HEK293 (cell line): ENCODE results near the gene PRUNE1.

ENCODE experiments used
- CTCF ChIA-PET: fragments of 350-600 bp; formaldehyde crosslinking; extraction: SDS; loops from one replicate; lab custom pipeline; 2021; ENCODE audit warnings: antibody characterized with exemption; lab: Yijun Ruan, JAX
- POLR2A ChIA-PET: fragments of 300-600 bp; formaldehyde crosslinking; extraction: SDS; loops from one replicate; lab custom pipeline; 2020; ENCODE audit warnings: antibody characterized with exemption, inconsistent platforms; lab: Yijun Ruan, JAX
- H3K27ac ChIP-seq: fragments of 200-500 bp; sonication (Bioruptor generic); 2 replicates; pipeline ENCODE4 v1.5.1; 2014; ENCODE audit warnings: low read depth, low read length, control low read depth, inconsistent platforms; ENCODE audit errors: extremely low read depth
- H3K36me3 ChIP-seq, 2 experiments: fragments of 200-500 bp in 1 of 2; sonication (Bioruptor generic) in 1 of 2; 1 replicate in 1 of 2; 2 replicates in 1 of 2; pipeline ENCODE4 v1.5.1; 2014 to 2017; ENCODE audit warnings: inconsistent platforms in 2 of 2, low read length in 2 of 2; ENCODE audit not compliant: control insufficient read depth in 2 of 2, insufficient read depth in 1 of 2
- H3K4me1 ChIP-seq: fragments of 200-500 bp; sonication (Bioruptor generic); 2 replicates; pipeline ENCODE4 v1.5.1; 2014; ENCODE audit warnings: mild to moderate bottlenecking, low read length, inconsistent platforms; ENCODE audit not compliant: control insufficient read depth, insufficient read depth
- H3K4me3 ChIP-seq: 2 replicates; pipeline ENCODE4 v1.5.1; 2011; ENCODE audit warnings: low read depth, mild to moderate bottlenecking, control low read depth, low read length, moderate library complexity
- H3K9me3 ChIP-seq: fragments of 200-500 bp; sonication (Bioruptor generic); 2 replicates; pipeline ENCODE4 v1.5.1; 2014; ENCODE audit warnings: low read depth, low read length, inconsistent platforms; ENCODE audit not compliant: control insufficient read depth, insufficient read depth
- AEBP2 ChIP-seq: fragments of 450-650 bp; formaldehyde crosslinking; IDR thresholded peaks from 2 replicates; pipeline ENCODE4 v1.5.1; 2016; ENCODE audit warnings: missing biosample characterization, missing genetic modification characterization, borderline replicate concordance
- PRDM10 ChIP-seq: fragments of 450-650 bp; formaldehyde crosslinking; IDR thresholded peaks from 2 replicates; pipeline ENCODE4 v1.5.1; 2016; ENCODE audit warnings: missing biosample characterization, missing genetic modification characterization
- SALL2 ChIP-seq: fragments of 450-650 bp; formaldehyde crosslinking; IDR thresholded peaks from 2 replicates; pipeline ENCODE4 v1.5.0; 2017; ENCODE audit warnings: missing biosample characterization, mild to moderate bottlenecking, missing genetic modification characterization, borderline replicate concordance
- SCRT2 ChIP-seq: fragments of 450-650 bp; formaldehyde crosslinking; IDR thresholded peaks from 2 replicates; pipeline ENCODE4 v1.5.1; 2016; ENCODE audit warnings: missing biosample characterization, missing genetic modification characterization
- ZBTB21 ChIP-seq: fragments of 450-650 bp; formaldehyde crosslinking; IDR thresholded peaks from 2 replicates; pipeline ENCODE4 v1.5.1; 2017; ENCODE audit warnings: missing biosample characterization, missing genetic modification characterization
- ZEB2 ChIP-seq: fragments of 450-650 bp; formaldehyde crosslinking; IDR thresholded peaks from 2 replicates; pipeline ENCODE4 v1.5.1; 2016; ENCODE audit warnings: missing biosample characterization, missing genetic modification characterization
- ZNF350 ChIP-seq: fragments of 450-650 bp; formaldehyde crosslinking; IDR thresholded peaks from 2 replicates; pipeline ENCODE4 v1.5.0; 2017; ENCODE audit warnings: missing biosample characterization, mild to moderate bottlenecking, missing genetic modification characterization
- ZNF449 ChIP-seq: fragments of 450-650 bp; formaldehyde crosslinking; IDR thresholded peaks from 2 replicates; pipeline ENCODE4 v1.5.1; 2017; ENCODE audit warnings: missing biosample characterization, mild to moderate bottlenecking, missing genetic modification characterization, moderate library complexity
- ZNF747 ChIP-seq: fragments of 450-650 bp; formaldehyde crosslinking; IDR thresholded peaks from 2 replicates; pipeline ENCODE4 v1.5.1; 2016; ENCODE audit warnings: missing biosample characterization, missing genetic modification characterization
- ZNF837 ChIP-seq: fragments of 450-650 bp; formaldehyde crosslinking; IDR thresholded peaks from 2 replicates; pipeline ENCODE4 v1.5.1; 2016; ENCODE audit warnings: missing biosample characterization, missing genetic modification characterization
- TF ChIP-seq, protein P1 (sequence below): fragments of 450-650 bp; formaldehyde crosslinking; IDR thresholded peaks from 2 replicates; pipeline ENCODE4 v1.5.1; 2017; ENCODE audit warnings: missing biosample characterization, missing genetic modification characterization
- TF ChIP-seq, protein P2 (sequence below): fragments of 450-650 bp; formaldehyde crosslinking; conservative IDR thresholded peaks from 2 replicates; pipeline ENCODE4 v1.5.1; 2016; ENCODE audit warnings: low read depth, missing biosample characterization, missing genetic modification characterization
- TF ChIP-seq, protein P3 (sequence below): fragments of 450-650 bp; formaldehyde crosslinking; IDR thresholded peaks from 2 replicates; pipeline ENCODE4 v1.5.1; 2016; ENCODE audit warnings: missing biosample characterization, missing genetic modification characterization, borderline replicate concordance
- TF ChIP-seq, protein P4 (sequence below): fragments of 450-650 bp; formaldehyde crosslinking; IDR thresholded peaks from 2 replicates; pipeline ENCODE4 v1.5.1; 2016; ENCODE audit warnings: missing biosample characterization, missing genetic modification characterization

The PRUNE1 gene

GRCh38 chr1:151007853-151008243 is 401 bp upstream of the PRUNE1 start:
- ChIA-PET POLR2A (interaction anchor here (0.7 kb wide), 1 partner anchor 205 kb away, joined by 3 read pairs; no protein-coding TSS in a partner anchor), CTCF (interaction anchor here (0.6 to 3.9 kb wide), 5 partner anchors 12 to 202 kb away, joined by 3 to 73 read pairs (median 5); partner anchors contain the start of gene BNIPL)
- Histone ChIP-seq H3K4me3 (peak overlapping the region; percentile 26), H3K4me1 (0 out of 2 replicates have a peak, but pooled peaks cover 3% of the 10 kb centered on the region), H3K9me3 (no peaks in the 10 kb centered on the region), H3K36me3 (peaks cover 0 to 3% of the 10 kb centered on the region in 2 experiments; a peak in 1 of 3 replicates), H3K27ac (peak overlapping the region; percentile 41)
- no peak for TF ChIP-seq ZNF837
- TF ChIP-seq ZEB2, result 0 out of 2 replicates have a peak, but pooled peaks have one; percentile 13

- Histone ChIP-seq H3K4me1 (0 out of 2 replicates have a peak, but pooled peaks cover 3% of the 10 kb centered on the region), H3K36me3 (peaks cover 0 to 3% of the 10 kb centered on the region in 2 experiments; a peak in 1 of 3 replicates), H3K27ac (peak overlapping the region; percentile 61; the same call in 1 of the 2 replicates), H3K9me3 (no peaks in the 10 kb centered on the region), H3K4me3 (peak overlapping the region; percentile 86)
- POLR2A ChIA-PET, result no interaction called here
- CTCF ChIA-PET, result interaction anchor here (1.4 kb wide), 1 partner anchor 50 kb away, joined by 4 read pairs; the partner anchor contains the start of gene CDC42SE1
- TF ChIP-seq, protein P1, sequence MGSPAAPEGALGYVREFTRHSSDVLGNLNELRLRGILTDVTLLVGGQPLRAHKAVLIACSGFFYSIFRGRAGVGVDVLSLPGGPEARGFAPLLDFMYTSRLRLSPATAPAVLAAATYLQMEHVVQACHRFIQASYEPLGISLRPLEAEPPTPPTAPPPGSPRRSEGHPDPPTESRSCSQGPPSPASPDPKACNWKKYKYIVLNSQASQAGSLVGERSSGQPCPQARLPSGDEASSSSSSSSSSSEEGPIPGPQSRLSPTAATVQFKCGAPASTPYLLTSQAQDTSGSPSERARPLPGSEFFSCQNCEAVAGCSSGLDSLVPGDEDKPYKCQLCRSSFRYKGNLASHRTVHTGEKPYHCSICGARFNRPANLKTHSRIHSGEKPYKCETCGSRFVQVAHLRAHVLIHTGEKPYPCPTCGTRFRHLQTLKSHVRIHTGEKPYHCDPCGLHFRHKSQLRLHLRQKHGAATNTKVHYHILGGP (tag by site-specific recombination), result no peak
- no peak for TF ChIP-seq ZBTB21 (tag by site-specific recombination)
- TF ChIP-seq, protein P2, sequence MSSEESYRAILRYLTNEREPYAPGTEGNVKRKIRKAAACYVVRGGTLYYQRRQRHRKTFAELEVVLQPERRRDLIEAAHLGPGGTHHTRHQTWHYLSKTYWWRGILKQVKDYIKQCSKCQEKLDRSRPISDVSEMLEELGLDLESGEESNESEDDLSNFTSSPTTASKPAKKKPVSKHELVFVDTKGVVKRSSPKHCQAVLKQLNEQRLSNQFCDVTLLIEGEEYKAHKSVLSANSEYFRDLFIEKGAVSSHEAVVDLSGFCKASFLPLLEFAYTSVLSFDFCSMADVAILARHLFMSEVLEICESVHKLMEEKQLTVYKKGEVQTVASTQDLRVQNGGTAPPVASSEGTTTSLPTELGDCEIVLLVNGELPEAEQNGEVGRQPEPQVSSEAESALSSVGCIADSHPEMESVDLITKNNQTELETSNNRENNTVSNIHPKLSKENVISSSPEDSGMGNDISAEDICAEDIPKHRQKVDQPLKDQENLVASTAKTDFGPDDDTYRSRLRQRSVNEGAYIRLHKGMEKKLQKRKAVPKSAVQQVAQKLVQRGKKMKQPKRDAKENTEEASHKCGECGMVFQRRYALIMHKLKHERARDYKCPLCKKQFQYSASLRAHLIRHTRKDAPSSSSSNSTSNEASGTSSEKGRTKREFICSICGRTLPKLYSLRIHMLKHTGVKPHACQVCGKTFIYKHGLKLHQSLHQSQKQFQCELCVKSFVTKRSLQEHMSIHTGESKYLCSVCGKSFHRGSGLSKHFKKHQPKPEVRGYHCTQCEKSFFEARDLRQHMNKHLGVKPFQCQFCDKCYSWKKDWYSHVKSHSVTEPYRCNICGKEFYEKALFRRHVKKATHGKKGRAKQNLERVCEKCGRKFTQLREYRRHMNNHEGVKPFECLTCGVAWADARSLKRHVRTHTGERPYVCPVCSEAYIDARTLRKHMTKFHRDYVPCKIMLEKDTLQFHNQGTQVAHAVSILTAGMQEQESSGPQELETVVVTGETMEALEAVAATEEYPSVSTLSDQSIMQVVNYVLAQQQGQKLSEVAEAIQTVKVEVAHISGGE (tag by site-specific recombination), result no peak
- no peak for TF ChIP-seq SALL2
- no peak for TF ChIP-seq ZNF350 (tag by site-specific recombination)
- TF ChIP-seq ZNF449 (tag by site-specific recombination), result no peak
- no peak for TF ChIP-seq SCRT2 (tag by site-specific recombination)
- no peak for TF ChIP-seq AEBP2 (tag by site-specific recombination)
- no peak for TF ChIP-seq PRDM10 (tag by site-specific recombination)
- TF ChIP-seq, protein P3, sequence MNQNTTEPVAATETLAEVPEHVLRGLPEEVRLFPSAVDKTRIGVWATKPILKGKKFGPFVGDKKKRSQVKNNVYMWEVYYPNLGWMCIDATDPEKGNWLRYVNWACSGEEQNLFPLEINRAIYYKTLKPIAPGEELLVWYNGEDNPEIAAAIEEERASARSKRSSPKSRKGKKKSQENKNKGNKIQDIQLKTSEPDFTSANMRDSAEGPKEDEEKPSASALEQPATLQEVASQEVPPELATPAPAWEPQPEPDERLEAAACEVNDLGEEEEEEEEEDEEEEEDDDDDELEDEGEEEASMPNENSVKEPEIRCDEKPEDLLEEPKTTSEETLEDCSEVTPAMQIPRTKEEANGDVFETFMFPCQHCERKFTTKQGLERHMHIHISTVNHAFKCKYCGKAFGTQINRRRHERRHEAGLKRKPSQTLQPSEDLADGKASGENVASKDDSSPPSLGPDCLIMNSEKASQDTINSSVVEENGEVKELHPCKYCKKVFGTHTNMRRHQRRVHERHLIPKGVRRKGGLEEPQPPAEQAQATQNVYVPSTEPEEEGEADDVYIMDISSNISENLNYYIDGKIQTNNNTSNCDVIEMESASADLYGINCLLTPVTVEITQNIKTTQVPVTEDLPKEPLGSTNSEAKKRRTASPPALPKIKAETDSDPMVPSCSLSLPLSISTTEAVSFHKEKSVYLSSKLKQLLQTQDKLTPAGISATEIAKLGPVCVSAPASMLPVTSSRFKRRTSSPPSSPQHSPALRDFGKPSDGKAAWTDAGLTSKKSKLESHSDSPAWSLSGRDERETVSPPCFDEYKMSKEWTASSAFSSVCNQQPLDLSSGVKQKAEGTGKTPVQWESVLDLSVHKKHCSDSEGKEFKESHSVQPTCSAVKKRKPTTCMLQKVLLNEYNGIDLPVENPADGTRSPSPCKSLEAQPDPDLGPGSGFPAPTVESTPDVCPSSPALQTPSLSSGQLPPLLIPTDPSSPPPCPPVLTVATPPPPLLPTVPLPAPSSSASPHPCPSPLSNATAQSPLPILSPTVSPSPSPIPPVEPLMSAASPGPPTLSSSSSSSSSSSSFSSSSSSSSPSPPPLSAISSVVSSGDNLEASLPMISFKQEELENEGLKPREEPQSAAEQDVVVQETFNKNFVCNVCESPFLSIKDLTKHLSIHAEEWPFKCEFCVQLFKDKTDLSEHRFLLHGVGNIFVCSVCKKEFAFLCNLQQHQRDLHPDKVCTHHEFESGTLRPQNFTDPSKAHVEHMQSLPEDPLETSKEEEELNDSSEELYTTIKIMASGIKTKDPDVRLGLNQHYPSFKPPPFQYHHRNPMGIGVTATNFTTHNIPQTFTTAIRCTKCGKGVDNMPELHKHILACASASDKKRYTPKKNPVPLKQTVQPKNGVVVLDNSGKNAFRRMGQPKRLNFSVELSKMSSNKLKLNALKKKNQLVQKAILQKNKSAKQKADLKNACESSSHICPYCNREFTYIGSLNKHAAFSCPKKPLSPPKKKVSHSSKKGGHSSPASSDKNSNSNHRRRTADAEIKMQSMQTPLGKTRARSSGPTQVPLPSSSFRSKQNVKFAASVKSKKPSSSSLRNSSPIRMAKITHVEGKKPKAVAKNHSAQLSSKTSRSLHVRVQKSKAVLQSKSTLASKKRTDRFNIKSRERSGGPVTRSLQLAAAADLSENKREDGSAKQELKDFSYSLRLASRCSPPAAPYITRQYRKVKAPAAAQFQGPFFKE (tag by site-specific recombination), result no peak
- no peak for TF ChIP-seq ZNF747 (tag by site-specific recombination)
- TF ChIP-seq, protein P4, sequence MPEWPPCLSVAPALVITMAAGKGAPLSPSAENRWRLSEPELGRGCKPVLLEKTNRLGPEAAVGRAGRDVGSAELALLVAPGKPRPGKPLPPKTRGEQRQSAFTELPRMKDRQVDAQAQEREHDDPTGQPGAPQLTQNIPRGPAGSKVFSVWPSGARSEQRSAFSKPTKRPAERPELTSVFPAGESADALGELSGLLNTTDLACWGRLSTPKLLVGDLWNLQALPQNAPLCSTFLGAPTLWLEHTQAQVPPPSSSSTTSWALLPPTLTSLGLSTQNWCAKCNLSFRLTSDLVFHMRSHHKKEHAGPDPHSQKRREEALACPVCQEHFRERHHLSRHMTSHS (tag by site-specific recombination), result no peak
Measured at GRCh38 chr1:151009206-151009587, 948 bp downstream of the PRUNE1 start.
